CD4-positive, alpha-beta T cell treated with Interleukin-4 for 4 hours (primary cell): ENCODE results near the gene DHRSX.

Experiments used
- DNase-seq: peaks from one replicate; pipeline ENCODE4 v3.0.0-alpha.2; 2020

Gene DHRSX

DNA sequence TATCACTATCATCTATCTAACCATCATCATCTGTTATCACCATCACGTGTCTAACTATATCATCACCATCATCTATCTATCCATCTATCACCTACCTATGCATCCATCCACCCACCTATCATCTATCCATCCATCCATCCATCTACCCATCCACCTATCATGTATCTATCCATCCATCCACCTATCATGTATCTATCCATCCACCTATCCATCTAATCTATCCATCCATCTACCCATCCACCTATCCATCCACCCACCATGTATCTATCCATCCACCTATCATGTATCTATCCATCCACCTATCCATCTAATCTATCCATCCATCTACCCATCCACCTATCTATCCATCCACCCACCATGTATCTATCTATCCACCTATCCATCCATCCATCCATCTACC is 316.7 kb downstream of the DHRSX start:
- no peak for DNase-seq

DNA sequence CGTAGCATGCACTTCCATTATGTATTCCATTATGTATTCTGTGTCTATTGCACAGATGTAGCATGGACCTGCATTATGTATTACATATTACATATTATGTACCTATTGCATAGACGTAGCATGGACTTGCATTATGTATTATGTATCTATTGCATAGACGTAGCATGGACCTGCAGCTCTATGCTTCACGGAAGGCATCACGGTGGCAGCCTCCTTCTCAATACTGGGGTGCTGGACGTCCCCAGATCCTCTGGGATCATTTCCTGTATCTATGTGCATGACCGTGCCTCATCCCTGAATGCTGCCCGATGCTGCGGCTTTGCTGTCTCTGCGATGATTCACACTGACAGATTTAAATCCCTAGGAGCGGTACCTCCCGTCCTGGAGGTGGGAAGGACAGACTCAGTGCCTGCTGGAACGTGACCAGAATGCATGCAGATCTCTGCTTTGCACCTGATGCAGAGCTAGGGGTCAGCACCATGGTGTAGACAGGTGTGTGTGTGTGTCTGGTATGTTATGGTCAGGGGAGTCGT is 317.5 kb downstream of the DHRSX start:
- DNase-seq = no peak

DNA sequence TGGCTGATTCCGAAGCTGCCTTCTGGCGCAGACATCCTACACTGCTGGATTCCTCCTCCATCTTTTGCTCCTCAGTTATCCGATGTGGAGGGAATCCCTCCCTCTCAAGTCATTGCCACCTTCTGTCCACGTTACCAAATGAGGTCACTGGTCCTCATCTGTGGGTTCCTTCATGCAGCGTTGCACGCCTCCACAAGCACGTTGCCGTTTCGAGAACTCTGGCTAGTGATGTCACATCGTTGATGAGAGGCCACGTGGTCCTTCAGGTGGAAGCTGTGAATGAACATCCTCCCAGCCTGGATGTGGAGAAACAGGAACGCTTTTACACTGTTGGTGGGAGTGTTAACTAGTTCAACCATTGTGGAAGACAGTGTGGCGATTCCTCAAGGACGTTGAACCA is 323.2 kb downstream of the DHRSX start:
- no peak for DNase-seq

GRCh38 chrX:2176733-2177132 is 324.0 kb downstream of the DHRSX start:
- no peak for DNase-seq

- no peak for DNase-seq
Measured at GRCh38 chrX:2176274-2176673, 324.5 kb downstream of the DHRSX start.

- DNase-seq = no peak
Measured at GRCh38 chrX:2172359-2172758, 328.4 kb downstream of the DHRSX start.
